Measurements from ENCODE around the gene ZNF484.
"Not testable (repeated sequence)": the region's sequence is repeated elsewhere in the genome, so short reads cannot be mapped to it uniquely, and the experiment has no call there.

ZNF484 gene

GRCh38 chr9:92864152-92864551, 13.7 kb downstream of the ZNF484 start:
- no peak for DNase-seq (ENCODE audit: low read depth, low spot score)

DNA sequence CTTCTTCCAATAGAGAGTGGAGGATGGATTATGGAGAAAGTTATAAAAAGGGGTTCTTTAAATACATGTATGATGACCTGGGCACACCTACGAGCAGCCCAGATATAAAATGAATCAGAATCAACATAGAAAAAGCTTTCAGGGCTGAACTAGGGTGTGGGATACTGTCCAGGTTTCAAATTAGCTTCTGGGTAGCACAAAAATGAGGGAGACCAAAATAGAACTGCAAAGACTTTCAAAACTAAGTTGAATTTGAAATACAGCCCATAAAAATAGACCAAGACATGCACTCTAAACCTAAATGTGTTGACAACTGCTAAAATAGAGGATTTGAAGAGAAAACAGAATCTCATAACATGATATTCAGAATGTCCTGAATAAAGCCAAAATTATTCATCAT, 17.0 kb downstream of the ZNF484 start:
- no peak for DNase-seq (ENCODE audit: low read depth, low spot score)

DNA sequence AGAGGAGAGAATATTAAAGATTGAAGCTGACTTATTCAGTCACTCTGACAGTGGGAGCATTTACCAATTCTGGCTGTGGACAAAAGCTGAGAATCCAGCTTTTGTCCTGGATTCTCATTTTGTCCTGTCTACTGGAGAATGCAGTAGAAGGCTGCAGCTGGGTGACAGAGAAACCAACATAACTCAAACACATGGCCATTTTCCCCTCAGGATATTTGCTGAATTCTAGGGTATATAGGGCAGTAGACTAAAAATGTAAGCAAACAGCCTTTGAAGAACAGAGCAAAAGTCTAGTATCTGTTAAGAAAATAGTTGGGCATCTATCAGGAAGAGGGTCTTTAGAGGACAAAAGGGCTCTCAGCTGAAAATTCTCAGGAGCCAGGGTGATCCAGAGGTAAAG, 20.6 kb downstream of the ZNF484 start:
- no peak for DNase-seq (ENCODE audit: low read depth, low spot score)

DNA sequence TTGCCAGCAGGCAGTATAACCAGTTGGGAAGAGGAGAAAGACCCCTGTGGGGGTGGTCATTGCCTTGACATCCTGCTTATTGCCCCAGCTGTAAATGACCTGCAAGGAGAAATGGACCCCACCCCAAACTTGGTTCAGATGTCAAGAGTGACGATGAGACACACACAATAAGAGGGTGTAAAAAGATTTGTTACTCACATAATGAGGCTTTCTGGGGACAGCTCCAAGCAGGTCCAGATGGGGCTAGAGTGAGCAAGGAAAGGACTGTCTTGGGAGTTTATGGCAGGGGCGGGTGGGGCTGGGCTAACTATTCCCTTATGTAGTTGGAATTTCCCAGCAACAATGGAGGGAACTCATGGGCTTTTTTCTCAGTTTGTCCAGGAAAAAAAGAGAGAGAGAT, 24.1 kb downstream of the ZNF484 start:
- DNase-seq (ENCODE audit: low read depth, low spot score) = no peak

DNA sequence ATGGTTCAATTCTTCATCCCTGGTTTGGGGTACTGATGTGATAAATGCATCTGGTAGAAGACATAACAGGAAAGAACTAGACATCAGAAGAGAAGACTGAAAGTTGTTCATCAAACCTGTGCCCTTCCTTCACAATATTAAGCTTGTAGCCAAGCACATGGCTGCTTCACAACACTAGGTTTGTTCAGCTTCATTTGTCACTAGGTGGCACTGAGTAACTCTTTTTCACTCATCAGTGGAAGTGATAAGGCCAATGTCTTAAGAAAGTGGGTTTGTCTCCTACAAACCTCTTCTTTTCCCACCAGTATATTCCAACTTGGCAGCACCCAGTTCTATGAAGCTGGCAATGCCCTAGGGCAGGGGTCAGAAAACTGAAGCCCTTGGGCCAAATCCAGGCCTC, 26.9 kb downstream of the ZNF484 start:
- no peak for DNase-seq (ENCODE audit: low read depth, low spot score)

DNA sequence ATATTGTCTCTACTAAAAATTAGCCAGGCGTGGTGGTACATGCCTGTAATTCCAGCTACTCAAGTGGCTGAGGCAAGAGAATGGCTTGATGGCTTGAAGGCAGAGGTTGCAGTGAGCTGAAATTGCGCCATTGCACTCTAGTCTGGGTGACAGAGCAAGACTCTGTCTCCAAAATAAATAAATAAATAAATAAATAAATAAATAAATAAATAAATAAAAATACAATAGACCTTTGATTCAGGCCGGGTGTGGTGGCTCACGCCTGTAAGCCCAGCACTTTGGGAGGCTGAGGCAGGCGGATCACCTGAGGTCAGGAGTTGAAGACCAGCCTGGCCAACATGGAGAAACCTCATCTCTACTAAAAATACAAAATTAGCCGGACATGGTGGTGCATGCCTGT, 29.1 kb downstream of the ZNF484 start:
- DNase-seq (ENCODE audit: low read depth, low spot score) = not testable (repeated sequence)

DNA sequence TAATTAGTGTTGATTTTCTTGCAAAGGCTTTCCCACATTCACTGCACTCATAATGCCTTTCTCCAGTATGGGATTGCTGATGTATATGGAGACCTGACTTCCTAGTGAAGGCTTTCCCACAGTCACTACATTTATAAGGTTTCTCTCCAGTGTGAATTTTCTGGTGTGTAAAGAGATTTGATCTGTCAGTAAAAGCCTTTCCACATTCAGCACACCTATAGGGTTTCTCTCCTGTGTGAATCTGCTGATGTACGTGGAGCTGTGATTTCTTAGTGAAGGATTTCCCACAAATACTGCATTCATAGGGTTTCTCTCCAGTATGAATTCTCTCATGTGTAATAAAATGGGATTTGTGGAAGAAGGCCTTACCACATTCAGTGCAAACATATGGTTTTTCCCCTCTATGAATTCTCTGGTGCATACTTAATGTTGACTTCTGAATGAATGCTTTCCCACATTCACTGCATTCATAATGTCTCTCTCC, 31.1 kb downstream of the ZNF484 start:
- no peak for DNase-seq (ENCODE audit: low read depth, low spot score)

DNA sequence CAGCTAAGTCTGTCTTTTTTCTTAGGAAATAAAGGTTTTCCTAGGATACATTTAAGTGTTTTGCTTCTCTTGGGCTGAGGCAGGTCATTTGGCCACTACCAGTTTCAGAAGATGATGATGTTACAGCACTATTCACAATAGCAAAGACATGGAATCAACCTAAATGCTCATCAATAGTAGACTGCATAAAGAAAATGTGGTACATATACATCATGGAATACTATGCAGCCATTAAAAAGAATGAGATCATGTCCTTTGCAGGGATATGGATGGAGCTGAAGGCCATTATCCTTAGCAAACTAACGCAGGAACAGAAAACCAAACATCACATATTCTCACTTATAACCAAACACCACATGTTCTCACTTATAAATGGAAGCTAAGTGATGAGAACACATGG, 39.4 kb downstream of the ZNF484 start:
- DNase-seq (ENCODE audit: low read depth, low spot score) = not testable (repeated sequence)

- DNase-seq (ENCODE audit: low read depth, low spot score) = no peak
Measured at GRCh38 chr9:92837191-92837590, 40.6 kb downstream of the ZNF484 start.

DNA sequence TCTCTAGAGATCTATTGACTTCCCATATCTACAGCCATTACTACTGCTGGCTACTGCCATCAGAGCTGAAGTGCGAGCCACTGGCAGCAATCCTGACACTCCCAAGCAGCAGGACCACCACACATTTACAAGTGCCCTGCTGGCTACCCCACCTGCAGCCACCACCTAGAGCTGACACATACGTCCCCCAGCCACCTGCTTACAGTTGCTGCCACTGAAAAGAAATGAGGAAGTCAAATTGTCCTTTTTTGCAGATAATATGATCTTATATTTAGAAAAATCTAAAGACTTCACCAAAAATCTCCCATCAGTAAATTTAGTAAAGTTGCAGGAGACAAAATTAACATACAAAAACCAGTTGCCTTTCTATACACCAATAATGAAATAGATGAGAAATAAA, 48.4 kb downstream of the ZNF484 start:
- DNase-seq (ENCODE audit: low read depth, low spot score) = no peak

DNA sequence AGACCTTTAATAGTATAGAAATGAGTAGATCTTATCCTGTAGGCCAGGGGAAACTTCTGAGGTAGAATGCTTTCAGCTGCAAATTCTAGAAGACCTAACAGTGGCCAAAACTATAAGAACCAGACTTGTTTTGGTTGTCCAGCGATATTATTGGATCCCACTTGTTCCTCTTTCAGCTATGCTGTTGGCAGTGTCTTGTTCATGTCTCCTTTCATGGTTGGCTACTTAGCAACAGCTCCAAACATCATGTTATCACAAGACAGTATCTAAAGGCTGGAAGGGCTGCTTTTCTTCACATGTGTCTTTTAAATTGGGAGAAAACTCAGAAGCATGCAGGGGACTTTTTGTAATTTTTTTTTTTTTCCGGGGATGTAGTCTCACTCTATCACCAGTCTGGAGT, 52.8 kb downstream of the ZNF484 start:
- not testable (repeated sequence) for DNase-seq (ENCODE audit: low read depth, low spot score)

GRCh38 chr9:92820964-92821363, 56.9 kb downstream of the ZNF484 start:
- DNase-seq (ENCODE audit: low read depth, low spot score) = no peak

- not testable (repeated sequence) for DNase-seq (ENCODE audit: low read depth, low spot score)
Measured at GRCh38 chr9:92819898-92820297, 57.9 kb downstream of the ZNF484 start.

- DNase-seq (ENCODE audit: low read depth, low spot score) = not testable (repeated sequence)
Measured at GRCh38 chr9:92809629-92810326, 68.1 kb downstream of the ZNF484 start.

GRCh38 chr9:92808726-92809451, 68.9 kb downstream of the ZNF484 start:
- DNase-seq (ENCODE audit: low read depth, low spot score) = peak; percentile 9

- DNase-seq (ENCODE audit: low read depth, low spot score) = no peak
Measured at GRCh38 chr9:92807757-92808725, 69.8 kb downstream of the ZNF484 start.

- DNase-seq (ENCODE audit: low read depth, low spot score) = no peak
Measured at GRCh38 chr9:92807031-92807756, 70.6 kb downstream of the ZNF484 start.

DNA sequence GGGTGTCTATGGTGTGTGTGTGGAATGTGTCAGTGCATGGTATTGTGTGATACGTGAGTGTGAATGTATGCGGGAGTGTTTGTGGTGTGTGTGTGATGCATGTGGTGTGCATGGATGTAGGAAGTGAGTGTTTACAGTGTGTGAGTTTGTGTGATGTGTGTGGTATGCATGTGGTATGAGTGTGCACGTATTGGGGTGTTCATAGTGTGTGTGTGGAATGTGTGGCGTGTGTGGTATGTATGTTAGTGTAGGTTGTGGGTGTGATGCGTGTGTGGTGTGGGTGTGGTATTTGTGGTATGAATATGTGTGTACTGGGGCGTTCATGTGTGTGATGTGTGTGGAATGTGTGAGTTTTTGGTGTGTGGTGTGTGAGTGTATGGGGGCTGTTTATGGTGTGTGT, 73.1 kb downstream of the ZNF484 start:
- no peak for DNase-seq (ENCODE audit: low read depth, low spot score)

GRCh38 chr9:92798358-92798757, 79.5 kb downstream of the ZNF484 start:
- DNase-seq (ENCODE audit: low read depth, low spot score) = no peak

- DNase-seq (ENCODE audit: low read depth, low spot score) = not testable (repeated sequence)
Measured at GRCh38 chr9:92796337-92796804, 81.5 kb downstream of the ZNF484 start.
